ENCODE data around the gene RALGAPA2. TPM values are rescaled to one million over a fixed set of nuclear protein-coding genes. Genes with fewer than 3 reads are reported as not detected.

The RALGAPA2 gene
- total and polyA plus RNA-seq, 2 of the 13 experiments (the other 11 are each of a cell fraction or from before 2014, with no cell fraction given): 13.8 to 17.7 TPM

- TF ChIP-seq, protein P1, sequence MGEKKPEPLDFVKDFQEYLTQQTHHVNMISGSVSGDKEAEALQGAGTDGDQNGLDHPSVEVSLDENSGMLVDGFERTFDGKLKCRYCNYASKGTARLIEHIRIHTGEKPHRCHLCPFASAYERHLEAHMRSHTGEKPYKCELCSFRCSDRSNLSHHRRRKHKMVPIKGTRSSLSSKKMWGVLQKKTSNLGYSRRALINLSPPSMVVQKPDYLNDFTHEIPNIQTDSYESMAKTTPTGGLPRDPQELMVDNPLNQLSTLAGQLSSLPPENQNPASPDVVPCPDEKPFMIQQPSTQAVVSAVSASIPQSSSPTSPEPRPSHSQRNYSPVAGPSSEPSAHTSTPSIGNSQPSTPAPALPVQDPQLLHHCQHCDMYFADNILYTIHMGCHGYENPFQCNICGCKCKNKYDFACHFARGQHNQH (CRISPR knock-in tag; IDR thresholded peaks at IDR 0.05): peak; percentile 61; the same call in 1 of the 2 replicates
- TF ChIP-seq NR2F2 (IDR thresholded peaks at IDR 0.05; ENCODE audit: borderline replicate concordance, low read depth): 0 out of 2 replicates have a peak, but pooled peaks have one; percentile 35
- TF ChIP-seq ZNF605 (CRISPR knock-in tag; IDR thresholded peaks at IDR 0.05): no peak
- TF ChIP-seq, protein P2, sequence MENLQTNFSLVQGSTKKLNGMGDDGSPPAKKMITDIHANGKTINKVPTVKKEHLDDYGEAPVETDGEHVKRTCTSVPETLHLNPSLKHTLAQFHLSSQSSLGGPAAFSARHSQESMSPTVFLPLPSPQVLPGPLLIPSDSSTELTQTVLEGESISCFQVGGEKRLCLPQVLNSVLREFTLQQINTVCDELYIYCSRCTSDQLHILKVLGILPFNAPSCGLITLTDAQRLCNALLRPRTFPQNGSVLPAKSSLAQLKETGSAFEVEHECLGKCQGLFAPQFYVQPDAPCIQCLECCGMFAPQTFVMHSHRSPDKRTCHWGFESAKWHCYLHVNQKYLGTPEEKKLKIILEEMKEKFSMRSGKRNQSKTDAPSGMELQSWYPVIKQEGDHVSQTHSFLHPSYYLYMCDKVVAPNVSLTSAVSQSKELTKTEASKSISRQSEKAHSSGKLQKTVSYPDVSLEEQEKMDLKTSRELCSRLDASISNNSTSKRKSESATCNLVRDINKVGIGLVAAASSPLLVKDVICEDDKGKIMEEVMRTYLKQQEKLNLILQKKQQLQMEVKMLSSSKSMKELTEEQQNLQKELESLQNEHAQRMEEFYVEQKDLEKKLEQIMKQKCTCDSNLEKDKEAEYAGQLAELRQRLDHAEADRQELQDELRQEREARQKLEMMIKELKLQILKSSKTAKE (CRISPR knock-in tag; IDR thresholded peaks at IDR 0.05; ENCODE audit: borderline replicate concordance): no peak; the same call in 1 of the 2 replicates
- no peak for TF ChIP-seq ZMYM3 (CRISPR knock-in tag; IDR thresholded peaks at IDR 0.05)
- TF ChIP-seq FOXP1 (IDR thresholded peaks at IDR 0.05): peak; percentile 53
- peak; percentile 95 for TF ChIP-seq FOXP1 (CRISPR knock-in tag; IDR thresholded peaks at IDR 0.05)
- TF ChIP-seq SKI (IDR thresholded peaks at IDR 0.05; ENCODE audit: partially characterized antibody): peak; percentile 94
- TF ChIP-seq TRAFD1 (CRISPR knock-in tag; IDR thresholded peaks at IDR 0.05; ENCODE audit: borderline replicate concordance): no peak
- 0 out of 2 replicates have a peak, but pooled peaks have one; percentile 47 for TF ChIP-seq ZNF264 (CRISPR knock-in tag; IDR thresholded peaks at IDR 0.05)
- 0 out of 2 replicates have a peak, but pooled peaks have one; percentile 53 for TF ChIP-seq NKX3-1 (CRISPR knock-in tag; IDR thresholded peaks at IDR 0.05)
- no peak for TF ChIP-seq ZNF704 (CRISPR knock-in tag; IDR thresholded peaks at IDR 0.05; ENCODE audit: borderline replicate concordance)
- TF ChIP-seq ZNF556 (CRISPR knock-in tag; IDR thresholded peaks at IDR 0.05; ENCODE audit: borderline replicate concordance): no peak
- no peak for TF ChIP-seq ZMYM2 (CRISPR knock-in tag; IDR thresholded peaks at IDR 0.05)
- no peak for TF ChIP-seq EEA1 (CRISPR knock-in tag; IDR thresholded peaks at IDR 0.05; ENCODE audit: borderline replicate concordance)
- TF ChIP-seq KDM3A (CRISPR knock-in tag; IDR thresholded peaks at IDR 0.05; ENCODE audit: low read depth): no peak
- TF ChIP-seq SMAD9 (CRISPR knock-in tag; IDR thresholded peaks at IDR 0.05): no peak
- TF ChIP-seq, protein P3, sequence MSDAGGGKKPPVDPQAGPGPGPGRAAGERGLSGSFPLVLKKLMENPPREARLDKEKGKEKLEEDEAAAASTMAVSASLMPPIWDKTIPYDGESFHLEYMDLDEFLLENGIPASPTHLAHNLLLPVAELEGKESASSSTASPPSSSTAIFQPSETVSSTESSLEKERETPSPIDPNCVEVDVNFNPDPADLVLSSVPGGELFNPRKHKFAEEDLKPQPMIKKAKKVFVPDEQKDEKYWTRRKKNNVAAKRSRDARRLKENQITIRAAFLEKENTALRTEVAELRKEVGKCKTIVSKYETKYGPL (CRISPR knock-in tag; IDR thresholded peaks at IDR 0.05): 0 out of 2 replicates have a peak, but pooled peaks have one; percentile 12
- TF ChIP-seq TMF1 (CRISPR knock-in tag; IDR thresholded peaks at IDR 0.05; ENCODE audit: low read depth): no peak
- TF ChIP-seq NR2F6 (IDR thresholded peaks at IDR 0.05): peak; percentile 37; the same call in 1 of the 2 replicates
- no peak for TF ChIP-seq NR2F6 (CRISPR knock-in tag; IDR thresholded peaks at IDR 0.05)
- 0 out of 2 replicates have a peak, but pooled peaks have one; percentile 27 for TF ChIP-seq FOXK2 (IDR thresholded peaks at IDR 0.05)
- 0 out of 2 replicates have a peak, but pooled peaks have one; percentile 4 for TF ChIP-seq ATF7 (IDR thresholded peaks at IDR 0.05)
- TF ChIP-seq ATF7 (CRISPR knock-in tag; IDR thresholded peaks at IDR 0.05): no peak
- TF ChIP-seq, protein P4, sequence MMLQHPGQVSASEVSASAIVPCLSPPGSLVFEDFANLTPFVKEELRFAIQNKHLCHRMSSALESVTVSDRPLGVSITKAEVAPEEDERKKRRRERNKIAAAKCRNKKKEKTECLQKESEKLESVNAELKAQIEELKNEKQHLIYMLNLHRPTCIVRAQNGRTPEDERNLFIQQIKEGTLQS (CRISPR knock-in tag; IDR thresholded peaks at IDR 0.05): no peak
- TF ChIP-seq YY1 (IDR thresholded peaks at IDR 0.05; ENCODE audit: insufficient read depth, insufficient replicate concordance, low read depth, low read length): no peak
- TF ChIP-seq MBNL3 (CRISPR knock-in tag; conservative IDR thresholded peaks at IDR 0.05): no peak
Measured at GRCh38 chr20:20699144-20699543, 13.3 kb downstream of the RALGAPA2 start (continued).

Data from HepG2 (cell line).